ENCODE data around the gene CHCHD6.

The CHCHD6 gene

DNA sequence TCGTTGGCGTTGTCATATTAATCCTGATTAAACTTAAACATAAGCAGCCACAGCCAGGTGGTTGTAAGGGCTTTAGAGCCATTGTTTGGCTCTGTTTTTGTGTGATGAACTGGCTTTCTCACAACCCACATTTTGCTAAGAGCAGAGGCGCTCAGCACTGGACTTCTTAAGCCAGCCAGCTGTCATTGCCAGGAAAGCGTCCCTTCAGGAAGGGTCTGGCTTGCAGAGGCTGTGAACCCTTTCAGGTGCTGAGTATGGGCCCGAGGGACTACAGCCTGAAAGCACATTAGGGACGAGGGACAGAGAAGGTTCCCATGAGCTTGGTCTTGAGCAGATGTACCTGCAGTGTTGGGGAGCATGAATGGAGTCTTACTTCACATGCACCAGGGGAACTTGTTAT is 112.3 kb downstream of the CHCHD6 start:
- no peak overlapping the region for H3K4me3 ChIP-seq (ENCODE audit: insufficient read depth, low read depth, low read length, poor library complexity, severe bottlenecking)
- H3K27ac ChIP-seq (ENCODE audit: insufficient read depth, low read length, poor library complexity, severe bottlenecking), result no peak overlapping the region
- no peaks in the 10 kb centered on the region for H3K9me3 ChIP-seq (ENCODE audit: control insufficient read depth, low read length)
- no peaks in the 10 kb centered on the region for H3K36me3 ChIP-seq (ENCODE audit: control insufficient read depth, insufficient read depth, low read length)
- no peak for DNase-seq
- H3K27me3 ChIP-seq (replicated peaks; ENCODE audit: control insufficient read depth, insufficient read depth, low read length, poor library complexity, severe bottlenecking), result no peaks in the 10 kb centered on the region
- no peaks in the 10 kb centered on the region for H3K4me1 ChIP-seq (ENCODE audit: control insufficient read depth, insufficient read depth, low read length, poor library complexity, severe bottlenecking)

DNA sequence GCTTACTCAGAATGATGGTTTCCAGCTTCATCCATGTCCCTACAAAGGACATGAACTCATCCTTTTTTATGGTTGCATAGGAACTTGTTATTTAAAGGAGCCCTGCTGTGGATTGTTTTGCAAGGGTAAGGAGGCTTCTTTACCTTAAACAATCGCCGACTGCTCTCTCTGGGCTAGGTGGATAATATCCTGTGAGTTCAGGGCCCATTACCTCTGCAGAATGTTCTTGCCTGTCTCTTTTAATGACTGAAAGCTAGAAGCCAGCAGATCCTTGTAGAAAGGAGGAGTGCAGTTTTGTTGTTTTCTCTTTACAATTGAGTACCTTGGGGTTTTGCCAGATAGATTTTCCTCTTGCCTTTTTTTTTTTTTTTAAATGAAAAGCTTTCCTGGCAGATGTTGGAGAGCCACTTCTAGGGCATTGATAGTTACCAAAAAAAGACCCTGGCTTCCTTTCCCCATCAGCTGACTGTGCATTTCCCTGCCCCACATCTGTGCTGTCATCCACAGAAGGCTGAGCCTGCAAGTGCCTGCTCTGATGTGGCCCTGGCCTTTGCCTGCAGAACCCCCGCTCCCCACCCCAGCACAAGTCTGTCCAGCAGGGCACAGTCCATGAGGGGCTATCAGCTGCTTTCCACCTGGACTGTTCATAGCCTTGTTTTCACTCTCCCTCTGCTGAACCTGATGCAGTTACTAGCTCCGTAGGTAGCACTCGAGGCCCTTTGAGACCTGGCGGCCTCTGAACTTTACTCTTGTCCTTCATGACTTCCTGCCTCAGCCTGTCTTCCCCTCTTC is 113.1 kb downstream of the CHCHD6 start:
- no peak overlapping the region for H3K4me3 ChIP-seq (ENCODE audit: insufficient read depth, low read depth, low read length, poor library complexity, severe bottlenecking)
- H3K4me1 ChIP-seq (ENCODE audit: control insufficient read depth, insufficient read depth, low read length, poor library complexity, severe bottlenecking), result no peaks in the 10 kb centered on the region
- no peaks in the 10 kb centered on the region for H3K27me3 ChIP-seq (replicated peaks; ENCODE audit: control insufficient read depth, insufficient read depth, low read length, poor library complexity, severe bottlenecking)
- DNase-seq, result no peak
- H3K27ac ChIP-seq (ENCODE audit: insufficient read depth, low read length, poor library complexity, severe bottlenecking), result no peak overlapping the region
- no peaks in the 10 kb centered on the region for H3K36me3 ChIP-seq (ENCODE audit: control insufficient read depth, insufficient read depth, low read length)
- H3K9me3 ChIP-seq (ENCODE audit: control insufficient read depth, low read length), result no peaks in the 10 kb centered on the region

DNA sequence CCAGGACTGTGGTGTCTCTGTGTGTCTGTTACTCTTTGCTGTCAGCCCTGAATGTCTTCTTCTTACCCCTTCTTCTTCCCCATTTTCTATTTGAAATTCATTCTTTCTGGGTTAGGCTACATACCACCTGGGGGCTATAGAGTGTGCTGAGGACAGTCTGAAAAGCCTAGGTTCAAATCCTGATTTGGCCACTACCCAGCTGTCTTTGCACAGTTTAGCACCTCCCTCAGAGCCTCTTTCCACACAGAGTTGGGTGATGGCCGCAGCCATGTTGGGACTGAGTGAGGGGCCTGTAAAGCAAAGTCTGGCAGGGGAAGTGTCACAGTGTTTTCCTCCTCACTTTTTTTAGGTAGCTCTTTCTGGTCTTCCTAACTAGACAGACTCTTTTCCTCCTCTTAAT is 113.7 kb downstream of the CHCHD6 start:
- no peak overlapping the region for H3K27ac ChIP-seq (ENCODE audit: insufficient read depth, low read length, poor library complexity, severe bottlenecking)
- no peaks in the 10 kb centered on the region for H3K9me3 ChIP-seq (ENCODE audit: control insufficient read depth, low read length)
- H3K36me3 ChIP-seq (ENCODE audit: control insufficient read depth, insufficient read depth, low read length), result no peaks in the 10 kb centered on the region
- H3K4me1 ChIP-seq (ENCODE audit: control insufficient read depth, insufficient read depth, low read length, poor library complexity, severe bottlenecking), result no peaks in the 10 kb centered on the region
- H3K4me3 ChIP-seq (ENCODE audit: insufficient read depth, low read depth, low read length, poor library complexity, severe bottlenecking), result no peak overlapping the region
- DNase-seq, result no peak
- no peaks in the 10 kb centered on the region for H3K27me3 ChIP-seq (replicated peaks; ENCODE audit: control insufficient read depth, insufficient read depth, low read length, poor library complexity, severe bottlenecking)

DNA sequence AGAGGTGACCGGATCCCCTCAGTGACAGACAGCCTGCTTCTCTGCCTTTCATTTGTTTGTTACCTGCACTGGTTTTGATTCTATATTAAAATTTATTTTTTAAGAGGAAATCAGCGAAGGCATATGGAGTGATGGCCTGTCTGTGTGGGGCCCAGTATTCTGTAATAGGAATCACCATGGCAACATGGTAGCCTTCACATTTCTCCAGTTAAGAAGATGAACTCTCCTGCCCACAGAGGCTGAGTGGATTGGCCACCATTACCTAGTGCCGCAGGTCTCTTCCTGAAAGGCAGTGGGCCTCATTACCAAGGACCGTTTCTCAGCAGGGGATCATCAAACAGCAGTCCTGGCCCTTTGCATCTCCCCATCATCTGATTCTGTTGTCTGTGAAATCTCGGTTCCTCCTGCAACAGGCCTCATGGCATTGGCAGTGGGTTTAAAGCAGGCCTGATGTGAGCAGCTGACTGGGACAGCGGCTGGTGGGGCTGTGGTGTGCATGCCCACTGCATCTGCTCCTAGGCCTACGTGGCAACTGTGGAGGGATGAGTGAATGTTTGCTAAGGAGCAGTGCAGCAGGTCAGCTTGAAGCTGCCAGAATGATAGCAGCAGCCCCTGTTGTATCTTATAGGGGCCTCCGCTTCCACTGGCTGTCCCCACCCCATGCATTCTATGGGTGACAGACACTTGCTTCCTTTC is 114.5 kb downstream of the CHCHD6 start:
- H3K4me3 ChIP-seq (ENCODE audit: insufficient read depth, low read depth, low read length, poor library complexity, severe bottlenecking), result no peak overlapping the region
- H3K4me1 ChIP-seq (ENCODE audit: control insufficient read depth, insufficient read depth, low read length, poor library complexity, severe bottlenecking), result no peaks in the 10 kb centered on the region
- no peaks in the 10 kb centered on the region for H3K36me3 ChIP-seq (ENCODE audit: control insufficient read depth, insufficient read depth, low read length)
- H3K27me3 ChIP-seq (replicated peaks; ENCODE audit: control insufficient read depth, insufficient read depth, low read length, poor library complexity, severe bottlenecking), result no peaks in the 10 kb centered on the region
- no peaks in the 10 kb centered on the region for H3K9me3 ChIP-seq (ENCODE audit: control insufficient read depth, low read length)
- DNase-seq, result no peak
- no peak overlapping the region for H3K27ac ChIP-seq (ENCODE audit: insufficient read depth, low read length, poor library complexity, severe bottlenecking)

DNA sequence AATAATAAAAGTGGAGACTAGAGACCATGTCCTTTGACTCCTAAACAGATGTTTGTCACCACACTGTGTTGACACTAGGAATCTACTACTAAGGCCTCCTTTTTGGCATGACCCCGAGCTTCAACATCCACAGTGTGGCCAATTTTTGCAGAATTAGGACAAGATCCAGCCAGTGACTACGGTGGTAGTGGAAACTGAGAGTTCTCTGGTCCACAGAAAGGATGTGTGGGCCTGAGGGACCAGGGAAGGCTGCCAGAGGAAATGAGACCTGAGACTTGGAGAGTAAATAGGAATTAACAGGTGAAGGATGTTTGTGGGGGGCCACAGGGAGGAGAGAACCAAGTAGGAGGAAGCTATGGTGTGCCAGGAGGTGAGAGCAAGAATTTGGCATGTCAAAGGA is 122.7 kb downstream of the CHCHD6 start:
- H3K9me3 ChIP-seq (ENCODE audit: control insufficient read depth, low read length), result no peaks in the 10 kb centered on the region
- DNase-seq, result no peak
- no peak overlapping the region for H3K4me3 ChIP-seq (ENCODE audit: insufficient read depth, low read depth, low read length, poor library complexity, severe bottlenecking)
- no peaks in the 10 kb centered on the region for H3K4me1 ChIP-seq (ENCODE audit: control insufficient read depth, insufficient read depth, low read length, poor library complexity, severe bottlenecking)
- H3K36me3 ChIP-seq (ENCODE audit: control insufficient read depth, insufficient read depth, low read length), result no peaks in the 10 kb centered on the region
- H3K27ac ChIP-seq (ENCODE audit: insufficient read depth, low read length, poor library complexity, severe bottlenecking), result no peak overlapping the region
- H3K27me3 ChIP-seq (replicated peaks; ENCODE audit: control insufficient read depth, insufficient read depth, low read length, poor library complexity, severe bottlenecking), result no peaks in the 10 kb centered on the region

DNA sequence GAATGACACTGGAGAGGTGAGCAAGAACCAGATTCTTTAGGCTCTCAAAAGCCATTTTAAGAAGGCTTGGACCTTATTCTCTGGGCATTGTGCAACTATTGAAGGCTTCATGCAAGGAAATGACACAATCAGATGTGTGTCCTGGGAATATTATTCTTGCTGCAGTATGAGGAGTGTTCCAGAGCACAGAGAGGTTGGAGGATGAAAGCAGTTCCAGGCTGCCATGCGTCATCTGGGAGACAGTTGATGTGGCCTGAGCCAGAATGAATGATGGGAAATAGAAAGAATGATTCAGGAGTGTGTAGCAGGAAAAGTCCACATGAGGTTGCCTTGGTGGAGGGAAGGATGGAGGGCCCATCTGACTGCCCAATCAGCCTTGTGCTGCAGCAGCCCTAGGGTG is 123.1 kb downstream of the CHCHD6 start:
- no peak for DNase-seq
- Histone ChIP-seq H3K9me3 (ENCODE audit: control insufficient read depth, low read length) (no peaks in the 10 kb centered on the region), H3K36me3 (ENCODE audit: control insufficient read depth, insufficient read depth, low read length) (no peaks in the 10 kb centered on the region), H3K27ac (ENCODE audit: insufficient read depth, low read length, poor library complexity, severe bottlenecking) (no peak overlapping the region), H3K4me3 (ENCODE audit: insufficient read depth, low read depth, low read length, poor library complexity, severe bottlenecking) (no peak overlapping the region), H3K27me3 (replicated peaks; ENCODE audit: control insufficient read depth, insufficient read depth, low read length, poor library complexity, severe bottlenecking) (no peaks in the 10 kb centered on the region), H3K4me1 (ENCODE audit: control insufficient read depth, insufficient read depth, low read length, poor library complexity, severe bottlenecking) (no peaks in the 10 kb centered on the region)

DNA sequence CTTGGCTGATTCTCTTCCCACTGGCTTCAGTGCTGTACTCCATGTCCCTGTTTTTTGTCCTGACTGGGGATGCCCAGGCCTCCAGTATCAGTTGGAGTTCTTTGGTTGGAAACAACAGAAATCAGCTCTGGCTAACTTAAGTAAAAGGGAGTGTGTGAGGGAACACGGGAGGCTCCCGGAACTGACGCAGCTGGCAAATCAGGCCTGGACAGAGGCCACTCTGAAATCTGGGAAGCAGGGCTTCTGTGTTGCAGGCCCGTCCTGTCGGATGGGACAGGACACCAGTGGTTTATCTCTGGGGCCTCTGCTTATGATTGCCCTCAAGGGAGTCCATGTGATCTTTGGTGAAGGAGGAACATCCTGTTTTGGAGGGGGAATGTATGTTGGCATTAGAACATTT is 124.3 kb downstream of the CHCHD6 start:
- H3K9me3 ChIP-seq (ENCODE audit: control insufficient read depth, low read length), result no peaks in the 10 kb centered on the region
- no peaks in the 10 kb centered on the region for H3K27me3 ChIP-seq (replicated peaks; ENCODE audit: control insufficient read depth, insufficient read depth, low read length, poor library complexity, severe bottlenecking)
- no peak overlapping the region for H3K4me3 ChIP-seq (ENCODE audit: insufficient read depth, low read depth, low read length, poor library complexity, severe bottlenecking)
- no peak overlapping the region for H3K27ac ChIP-seq (ENCODE audit: insufficient read depth, low read length, poor library complexity, severe bottlenecking)
- H3K36me3 ChIP-seq (ENCODE audit: control insufficient read depth, insufficient read depth, low read length), result no peaks in the 10 kb centered on the region
- no peaks in the 10 kb centered on the region for H3K4me1 ChIP-seq (ENCODE audit: control insufficient read depth, insufficient read depth, low read length, poor library complexity, severe bottlenecking)
- no peak for DNase-seq

DNA sequence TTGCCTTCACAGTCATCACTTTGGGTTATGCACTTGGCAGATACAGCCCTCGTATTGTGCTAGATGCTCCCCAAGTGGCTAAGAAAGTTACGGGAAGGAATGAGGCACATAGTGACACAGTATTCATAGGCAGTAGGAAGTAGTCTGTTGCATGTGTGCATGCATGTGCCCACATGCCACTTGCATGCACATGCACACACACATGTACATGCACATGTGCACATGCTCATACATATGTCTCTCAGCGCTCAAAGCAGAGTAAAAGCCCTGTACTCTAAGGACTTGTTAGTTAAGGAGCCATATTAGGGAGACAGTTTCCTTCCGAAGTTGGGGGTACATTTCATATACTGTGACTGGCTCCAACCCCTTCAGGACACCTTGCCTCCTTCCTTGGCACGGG is 128.9 kb downstream of the CHCHD6 start:
- H3K4me1 ChIP-seq (ENCODE audit: control insufficient read depth, insufficient read depth, low read length, poor library complexity, severe bottlenecking), result no peaks in the 10 kb centered on the region
- H3K27ac ChIP-seq (ENCODE audit: insufficient read depth, low read length, poor library complexity, severe bottlenecking), result no peak overlapping the region
- H3K27me3 ChIP-seq (replicated peaks; ENCODE audit: control insufficient read depth, insufficient read depth, low read length, poor library complexity, severe bottlenecking), result no peaks in the 10 kb centered on the region

DNA sequence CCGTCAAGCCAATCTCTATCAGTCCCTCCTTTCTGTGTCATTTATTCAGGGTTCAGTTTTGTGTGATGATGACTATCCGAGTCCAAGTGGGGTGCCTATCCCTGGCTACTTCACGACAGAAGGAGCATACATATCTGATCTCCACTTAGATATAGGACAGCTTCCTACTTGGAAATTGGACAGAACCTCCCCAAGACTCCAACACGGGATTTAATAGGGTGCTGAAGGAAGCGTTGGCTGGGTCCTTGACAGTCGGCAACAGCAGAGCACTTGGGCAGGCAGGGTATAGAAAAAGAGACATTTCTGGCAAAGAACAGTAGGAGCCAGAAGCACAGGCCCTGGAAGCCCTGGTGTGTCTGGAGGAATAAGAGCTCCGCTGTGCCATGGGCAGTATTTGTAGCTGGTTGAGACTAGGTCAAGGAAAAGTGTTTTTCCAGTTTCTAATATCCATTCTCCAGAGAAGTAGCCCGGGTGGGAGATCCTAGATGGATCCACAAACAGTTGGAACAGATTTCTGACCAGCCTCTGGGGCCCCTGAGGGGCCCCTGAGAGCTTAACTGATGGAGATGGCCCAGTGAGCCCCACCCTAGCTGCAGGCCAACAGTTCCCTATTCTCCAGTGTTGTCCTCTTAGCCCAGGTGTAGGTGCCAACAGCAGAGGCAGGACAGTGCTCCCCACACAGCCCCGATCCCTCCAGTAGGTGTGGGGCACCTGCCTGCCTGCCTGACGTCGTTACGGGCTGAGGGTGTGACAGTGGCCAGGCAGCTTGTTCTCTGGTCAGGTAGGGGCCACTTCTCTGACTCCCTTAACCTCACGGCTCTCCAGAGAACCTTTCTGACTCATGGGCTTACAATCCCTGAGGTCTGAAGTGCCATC is 130.8 kb downstream of the CHCHD6 start:
- Histone ChIP-seq H3K27me3 (replicated peaks; ENCODE audit: control insufficient read depth, insufficient read depth, low read length, poor library complexity, severe bottlenecking) (no peaks in the 10 kb centered on the region), H3K9me3 (ENCODE audit: control insufficient read depth, low read length) (no peaks in the 10 kb centered on the region), H3K36me3 (ENCODE audit: control insufficient read depth, insufficient read depth, low read length) (no peaks in the 10 kb centered on the region), H3K4me1 (ENCODE audit: control insufficient read depth, insufficient read depth, low read length, poor library complexity, severe bottlenecking) (no peaks in the 10 kb centered on the region), H3K4me3 (ENCODE audit: insufficient read depth, low read depth, low read length, poor library complexity, severe bottlenecking) (no peak overlapping the region), H3K27ac (ENCODE audit: insufficient read depth, low read length, poor library complexity, severe bottlenecking) (no peak overlapping the region)
- no peak for DNase-seq

More for the DNA sequence above, 128.9 kb downstream of the CHCHD6 start:
- no peak overlapping the region for H3K4me3 ChIP-seq (ENCODE audit: insufficient read depth, low read depth, low read length, poor library complexity, severe bottlenecking)
- no peaks in the 10 kb centered on the region for H3K36me3 ChIP-seq (ENCODE audit: control insufficient read depth, insufficient read depth, low read length)
- H3K9me3 ChIP-seq (ENCODE audit: control insufficient read depth, low read length), result no peaks in the 10 kb centered on the region
- DNase-seq, result no peak

Measured in effector memory CD4-positive, alpha-beta T cell (primary cell).